ENCODE results near the gene EYS.

GRCh38 chr6:64847396-64847795 lies 859.6 kb downstream of the EYS start:
- TF ChIP-seq CTCF (IDR thresholded peaks at IDR 0.05) (no peak), POLR2A (IDR thresholded peaks at IDR 0.05) (no peak), EP300 (IDR thresholded peaks at IDR 0.05) (no peak), POLR2AphosphoS5 (IDR thresholded peaks at IDR 0.05) (no peak)
